HG03196 (cell line): Measurements from ENCODE around the gene C3orf49.

ENCODE experiments used
- ATAC-seq: cut with Tn5 transposase; IDR thresholded peaks from one replicate; pipeline ENCODE4 v1.9.1; 2021; ENCODE audit not compliant: unreplicated experiment

The C3orf49 gene

DNA sequence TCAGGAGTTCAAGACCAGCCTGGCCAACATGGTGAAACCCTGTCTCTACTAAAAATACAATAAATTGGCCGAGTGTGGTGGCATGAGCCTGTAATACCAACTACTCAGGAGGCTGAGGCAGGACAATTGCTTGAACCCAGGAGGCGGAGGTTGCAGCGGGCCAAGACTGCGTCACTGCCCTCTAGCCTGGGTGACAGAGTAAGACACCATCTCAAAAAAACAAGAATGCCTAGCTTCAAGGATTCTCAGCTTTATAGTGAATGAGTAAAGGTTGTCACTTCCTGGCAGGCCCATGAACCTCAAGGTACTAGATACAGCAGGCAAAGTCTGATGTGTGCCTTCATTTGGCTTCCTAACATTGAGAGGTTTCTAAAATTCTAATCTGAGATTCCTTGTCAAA lies 30.1 kb downstream of the C3orf49 start:
- ATAC-seq = no peak

DNA sequence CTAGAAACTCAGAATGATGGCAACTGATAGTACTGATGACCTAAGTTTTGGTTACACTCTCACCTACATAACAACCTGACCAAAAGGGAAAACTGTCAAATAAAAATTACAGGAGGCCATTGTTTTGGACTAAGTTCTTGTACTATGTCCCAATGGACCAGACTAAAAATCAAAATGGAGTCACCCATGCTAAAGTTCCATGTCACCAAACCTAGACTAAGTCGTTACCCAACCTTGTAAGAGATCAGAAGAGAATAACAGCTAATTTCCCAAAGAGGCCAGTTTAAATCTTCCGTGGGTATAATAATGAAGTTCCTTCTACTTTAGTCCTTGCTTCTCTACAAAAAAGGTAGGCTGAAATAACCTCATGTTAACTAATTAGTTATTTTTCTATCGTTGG lies 32.2 kb downstream of the C3orf49 start:
- ATAC-seq = no peak

- no peak for ATAC-seq
Observed at GRCh38 chr3:63853106-63853505, 34.0 kb downstream of the C3orf49 start.

DNA sequence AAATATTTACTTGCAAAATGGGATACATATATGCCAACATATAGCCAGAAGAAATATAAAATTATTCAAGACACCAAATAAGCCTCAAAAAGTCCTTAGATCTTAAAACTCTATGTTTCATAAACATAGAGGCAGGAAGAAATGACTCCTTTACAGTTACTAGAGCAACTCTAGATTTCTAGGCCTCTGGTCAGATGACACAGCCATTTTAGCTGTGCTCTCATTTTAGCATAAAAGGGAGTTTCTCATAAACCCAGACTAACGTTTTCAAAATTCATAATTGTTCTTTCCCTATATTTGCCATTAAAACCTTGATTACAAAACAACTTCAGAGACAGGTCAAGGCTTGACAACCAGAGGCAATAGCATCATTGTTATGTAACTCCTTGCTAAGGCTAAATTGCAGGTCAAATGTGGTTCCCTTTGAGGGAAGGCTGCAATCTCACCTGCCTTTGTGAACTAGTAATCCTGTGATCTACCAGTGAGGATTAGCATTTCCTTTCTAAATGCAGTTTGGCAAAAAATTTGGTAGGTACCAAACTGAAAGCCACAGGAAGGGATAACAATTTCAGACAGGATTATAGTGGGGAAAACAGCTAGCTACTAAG lies 36.3 kb downstream of the C3orf49 start:
- ATAC-seq = no peak

DNA sequence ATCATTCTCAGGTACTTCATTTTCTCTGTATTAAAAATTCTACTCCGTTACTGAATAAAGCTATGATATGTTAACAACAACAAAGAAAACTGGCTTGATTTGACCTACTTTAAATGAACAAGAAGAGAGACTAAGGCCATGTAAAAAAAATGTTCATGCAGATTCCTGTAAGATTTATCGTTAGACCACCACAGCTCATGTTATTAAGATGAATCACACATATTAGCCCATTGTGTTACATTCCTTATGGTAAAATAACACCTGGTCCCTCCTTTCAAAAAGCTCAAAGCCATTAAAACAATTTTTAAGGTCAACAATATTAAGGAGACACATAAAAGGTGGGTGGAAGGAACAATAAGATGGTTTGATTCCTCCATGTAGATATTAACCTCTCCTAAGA lies 38.2 kb downstream of the C3orf49 start:
- no peak for ATAC-seq

DNA sequence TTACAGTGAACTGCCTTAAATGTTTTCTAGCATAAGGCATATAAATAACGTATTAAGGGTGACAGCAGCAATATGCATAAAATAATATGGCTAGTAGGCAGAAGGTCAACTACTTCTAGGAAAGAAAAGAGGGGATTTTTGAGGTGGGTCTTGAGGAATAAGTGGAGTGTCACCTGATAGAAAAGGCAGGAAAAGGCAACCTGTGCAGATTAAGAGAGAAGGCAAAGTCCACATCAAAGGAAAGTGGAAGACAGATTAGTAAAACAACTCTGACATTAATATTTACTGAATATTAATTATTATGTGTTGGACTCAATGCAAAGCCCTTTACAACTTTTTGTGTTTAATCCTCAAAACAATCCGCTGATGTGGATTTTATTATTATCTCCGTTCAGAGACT lies 41.7 kb downstream of the C3orf49 start:
- no peak for ATAC-seq

DNA sequence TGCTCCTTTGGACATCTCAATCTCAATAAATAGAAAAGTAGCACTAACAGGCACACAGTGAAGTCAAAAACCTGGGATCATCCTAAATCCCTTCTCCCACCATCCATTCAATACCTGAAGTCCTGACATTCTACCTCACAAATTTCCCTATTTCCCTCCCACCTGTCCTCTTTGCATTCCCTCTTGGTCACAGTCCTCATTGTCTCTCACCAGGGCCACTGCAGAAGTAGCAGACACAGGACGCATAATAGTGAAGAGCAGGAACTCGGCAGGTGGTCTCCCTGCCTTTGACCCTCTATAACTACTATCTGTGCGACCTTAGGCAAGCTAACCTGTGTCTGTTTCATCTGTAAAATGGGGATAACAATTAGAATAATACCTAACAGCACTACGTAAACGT lies 42.2 kb downstream of the C3orf49 start:
- ATAC-seq = no peak

- ATAC-seq = no peak
Observed at GRCh38 chr3:63862804-63863149, 43.7 kb downstream of the C3orf49 start.

GRCh38 chr3:63863150-63864007 lies 44.3 kb downstream of the C3orf49 start, which contains the start of the genes ATXN7 and THOC7:
ATXN7 (plus strand) TSS chr3:63863867; CDS start chr3:63912599, 48,732 bp downstream.
THOC7 (minus strand) TSS chr3:63863805; CDS start chr3:63863790, 15 bp downstream.
- peak; percentile 62 for ATAC-seq

- peak; percentile 34 for ATAC-seq
Observed at GRCh38 chr3:63864008-63864964, 45.2 kb downstream of the C3orf49 start.

DNA sequence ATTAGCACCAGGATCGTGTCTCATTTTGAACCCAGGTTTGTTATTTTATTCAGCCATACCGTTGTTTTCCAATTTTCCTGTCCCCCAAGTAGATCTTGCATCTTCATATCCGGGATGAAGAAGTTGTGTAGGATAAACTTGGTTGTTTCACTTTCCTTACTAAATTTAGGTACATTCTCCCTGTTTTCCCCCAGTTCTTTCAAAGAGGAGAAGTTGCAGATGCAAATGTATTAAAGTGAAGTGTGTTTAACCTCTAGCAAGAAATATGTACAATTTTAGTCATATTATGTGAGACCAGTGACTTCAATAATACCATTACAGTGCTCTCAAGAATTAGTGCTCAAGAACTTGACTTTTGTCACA lies 45.8 kb downstream of the C3orf49 start:
- ATAC-seq = no peak

- no peak for ATAC-seq
Observed at GRCh38 chr3:63867225-63867624, 48.1 kb downstream of the C3orf49 start.

DNA sequence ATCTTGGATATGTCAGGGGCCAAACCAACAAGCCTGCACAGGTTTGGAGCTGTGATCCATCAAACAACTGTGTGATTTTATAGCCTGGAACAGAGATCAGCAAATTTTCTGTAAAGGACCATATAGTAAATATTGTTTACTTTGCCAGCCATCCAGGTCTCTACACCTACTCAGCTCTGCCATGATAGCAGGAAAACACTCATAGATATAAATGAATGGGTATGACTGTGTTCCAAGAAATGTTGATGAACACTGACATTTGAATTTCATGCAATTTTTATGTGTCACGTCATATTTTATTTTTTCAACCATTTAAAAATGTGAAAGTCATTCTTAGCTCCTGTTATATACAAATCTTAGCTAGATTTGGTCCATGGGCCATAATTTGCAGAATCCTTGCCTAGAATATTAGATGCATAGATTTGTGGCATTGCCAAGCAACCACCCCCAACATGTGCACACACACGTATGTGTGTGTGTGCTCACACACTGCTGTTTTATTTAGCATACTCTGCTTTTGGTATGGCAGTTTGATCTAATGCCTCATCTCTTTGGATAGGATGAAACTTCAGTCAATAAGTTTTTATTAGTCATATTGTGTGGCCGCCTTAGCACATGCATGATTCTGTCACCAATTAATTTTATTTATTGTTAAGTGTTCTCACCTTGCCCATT lies 51.0 kb downstream of the C3orf49 start:
- no peak for ATAC-seq

DNA sequence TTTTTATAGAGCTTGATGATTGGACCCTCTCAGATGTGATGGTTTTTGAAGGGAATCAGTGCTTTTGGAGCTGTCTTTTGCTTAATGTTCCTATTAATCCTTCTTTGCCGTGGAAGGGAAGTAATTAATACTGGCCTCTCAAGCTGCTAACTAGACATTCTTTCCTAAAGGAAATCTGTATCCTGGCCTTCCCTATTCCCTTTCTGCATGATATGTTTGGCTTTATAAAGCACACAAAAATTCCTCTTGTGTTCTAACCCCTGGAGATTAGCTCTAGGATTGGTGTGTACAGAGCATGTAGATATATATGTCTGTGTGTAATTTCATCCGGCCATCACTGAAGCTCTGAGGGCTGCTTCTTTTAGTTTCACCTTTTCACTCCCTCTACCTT lies 51.5 kb downstream of the C3orf49 start:
- ATAC-seq = no peak

GRCh38 chr3:63872135-63872924 lies 53.2 kb downstream of the C3orf49 start:
- no peak for ATAC-seq

DNA sequence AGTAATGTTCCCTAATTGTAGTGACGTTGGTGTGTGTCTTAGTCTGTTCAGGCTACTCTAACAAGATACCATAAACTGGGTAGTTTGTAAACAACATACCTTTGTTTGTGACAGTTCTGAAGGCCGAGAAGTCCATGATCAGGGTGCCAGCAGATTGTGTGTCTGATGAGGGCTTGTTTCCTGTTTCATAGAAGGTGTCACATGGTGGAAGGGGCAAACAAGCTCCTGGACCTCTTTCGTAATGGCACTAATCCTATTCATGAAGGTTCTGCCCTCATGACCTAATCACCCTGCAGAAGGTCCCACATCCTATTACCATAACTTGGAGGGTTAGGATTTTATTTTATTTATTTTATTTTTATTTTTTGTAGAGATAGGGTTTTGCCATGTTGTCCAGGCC lies 55.7 kb downstream of the C3orf49 start:
- no peak for ATAC-seq

DNA sequence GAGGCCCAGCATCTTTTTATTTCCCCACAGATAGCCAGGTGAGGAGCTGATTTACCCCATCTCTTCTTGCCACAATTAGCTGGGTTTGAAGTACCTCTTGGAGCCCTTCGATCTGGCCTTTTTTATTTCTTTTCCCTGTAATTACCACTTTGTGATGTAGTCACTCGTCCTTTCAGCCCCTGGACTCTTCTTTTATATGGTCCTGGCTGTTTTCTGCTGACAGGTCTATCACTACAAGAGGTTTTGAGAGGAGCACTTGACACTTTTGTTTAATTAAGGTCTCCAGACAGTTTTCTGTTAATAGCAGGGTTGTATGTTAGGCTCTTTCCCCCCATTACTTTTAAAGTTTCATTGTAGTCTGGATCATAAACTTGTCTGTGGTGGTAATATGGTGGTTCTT lies 56.4 kb downstream of the C3orf49 start:
- ATAC-seq = no peak

- ATAC-seq = no peak
Observed at GRCh38 chr3:63876260-63876659, 57.2 kb downstream of the C3orf49 start.

DNA sequence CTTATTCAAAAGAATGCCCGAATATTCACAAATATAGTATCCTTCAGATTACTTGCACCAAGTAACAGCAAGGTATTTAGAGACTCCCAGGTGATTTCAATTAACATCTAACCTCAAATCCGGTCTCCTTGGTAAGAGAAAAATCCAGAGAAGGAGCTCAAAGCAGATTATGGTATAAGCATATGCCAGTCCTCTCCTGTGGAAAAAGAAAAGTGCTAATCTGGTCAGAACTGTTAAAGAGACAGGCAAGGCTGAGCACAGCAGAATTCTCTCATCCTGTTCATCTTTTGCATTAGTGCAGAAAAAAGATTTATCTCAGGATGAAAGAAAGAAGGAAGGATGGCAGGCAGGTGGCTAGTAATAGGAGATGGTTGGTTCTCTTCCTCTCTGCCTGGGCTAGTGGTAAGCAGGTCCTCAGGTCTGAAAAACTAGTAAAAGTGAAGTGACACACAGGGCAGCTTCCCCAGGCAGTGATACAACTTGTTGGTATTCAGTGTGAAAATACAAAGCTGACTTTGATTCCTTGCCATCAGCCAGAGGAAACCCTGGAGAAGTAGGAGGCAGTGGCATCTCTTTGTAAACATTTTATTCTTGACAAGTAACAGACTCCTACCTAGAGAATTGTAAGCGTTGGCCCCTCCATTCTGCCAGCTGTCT lies 58.8 kb downstream of the C3orf49 start:
- no peak for ATAC-seq
